Neural cell (in vitro differentiated cells): ENCODE measurements around the gene ECE1. TPM values are rescaled to one million over a fixed set of nuclear protein-coding genes. Genes with fewer than 3 reads are reported as not detected.

Source experiments
- H2AFZ ChIP-seq: fragments of 200-600, 300-800 bp; sonication (generic), shearing (Covaris generic); 2 replicates; pipeline ENCODE4 v1.6.0; 2014; ENCODE audit warnings: low read depth, mild to moderate bottlenecking, antibody characterized with exemption, low read length, moderate library complexity
- H3F3A ChIP-seq: fragments of 200-600 bp; shearing (Covaris generic); 2 replicates; pipeline ENCODE4 v1.6.1; 2016; ENCODE audit warnings: mild to moderate bottlenecking, moderate library complexity, mixed read lengths, antibody characterized with exemption, low read length; ENCODE audit not compliant: insufficient read depth, poor library complexity, severe bottlenecking
- H3K27ac ChIP-seq: fragments of 200-600, 300-800 bp; sonication (generic), shearing (Covaris generic); 2 replicates; pipeline ENCODE4 v1.5.1; 2014; ENCODE audit warnings: mild to moderate bottlenecking, low read length, moderate library complexity
- H3K27me3 ChIP-seq: fragments of 300-800, 200-600 bp; sonication (generic), shearing (Covaris generic); 2 replicates; pipeline ENCODE4 v1.6.0; 2014; ENCODE audit warnings: mild to moderate bottlenecking, low read depth, low read length, moderate library complexity; ENCODE audit not compliant: insufficient read depth
- H3K36me3 ChIP-seq: fragments of 300-800, 200-600 bp; sonication (generic), shearing (Covaris generic); 2 replicates; pipeline ENCODE4 v1.5.1; 2014; ENCODE audit warnings: mild to moderate bottlenecking, antibody characterized with exemption, low read length, moderate library complexity; ENCODE audit not compliant: insufficient read depth
- H3K4me2 ChIP-seq: fragments of 300-800, 200-600 bp; sonication (generic), shearing (Covaris generic); 2 replicates; pipeline ENCODE4 v1.6.0; 2014; ENCODE audit warnings: mild to moderate bottlenecking, low read length
- H3K4me3 ChIP-seq: fragments of 300-800, 200-600 bp; sonication (generic), shearing (Covaris generic); 2 replicates; pipeline ENCODE4 v1.5.1; 2014; ENCODE audit warnings: mild to moderate bottlenecking, low read length, moderate library complexity
- H3K79me2 ChIP-seq: fragments of 200-600 bp; shearing (Covaris generic); replicated peaks from 2 replicates; pipeline ENCODE4 v1.6.0; 2014; ENCODE audit warnings: mild to moderate bottlenecking, low read length, moderate library complexity; ENCODE audit not compliant: insufficient read depth
- H3K9ac ChIP-seq: fragments of 300-800, 200-600 bp; sonication (generic), shearing (Covaris generic); 2 replicates; pipeline ENCODE4 v1.6.1; 2016; ENCODE audit warnings: mild to moderate bottlenecking, low read length, mixed read lengths
- H3K9me2 ChIP-seq: fragments of 200-600 bp; shearing (Covaris generic); 2 replicates; pipeline ENCODE4 v1.6.1; 2016; ENCODE audit warnings: mild to moderate bottlenecking, low read length, mixed read lengths; ENCODE audit not compliant: insufficient read depth
- H3K9me3 ChIP-seq: fragments of 200-600, 300-800 bp; sonication (generic), shearing (Covaris generic); 2 replicates; pipeline ENCODE4 v1.6.1; 2016; ENCODE audit warnings: mild to moderate bottlenecking, mixed run types, low read length, moderate library complexity, mixed read lengths
- H4K20me1 ChIP-seq: fragments of 200-600 bp; shearing (Covaris generic); 2 replicates; pipeline ENCODE4 v1.6.1; 2016; ENCODE audit warnings: mild to moderate bottlenecking, mixed run types; ENCODE audit not compliant: insufficient read depth
- EP300 ChIP-seq: fragments of 450-650 bp; conservative IDR thresholded peaks from 2 replicates; pipeline ENCODE4 v1.6.1; 2014; ENCODE audit warnings: antibody characterized with exemption, mild to moderate bottlenecking, moderate library complexity; ENCODE audit not compliant: poor library complexity, severe bottlenecking
- EZH2 ChIP-seq: fragments of 200-600, 300-800 bp; shearing (Covaris generic), sonication (generic); IDR thresholded peaks from 2 replicates; pipeline ENCODE4 v1.6.1; 2014; ENCODE audit warnings: antibody characterized with exemption, low read length, borderline replicate concordance, mild to moderate bottlenecking; ENCODE audit not compliant: insufficient read depth, poor library complexity, severe bottlenecking
- MXI1 ChIP-seq: fragments of 450-650 bp; conservative IDR thresholded peaks from 2 replicates; pipeline ENCODE4 v1.6.1; 2014; ENCODE audit warnings: antibody characterized with exemption, mild to moderate bottlenecking; ENCODE audit not compliant: poor library complexity, severe bottlenecking
- POLR2AphosphoS5 ChIP-seq: IDR thresholded peaks from 2 replicates; pipeline ENCODE4 v1.6.1; 2012
- RAD21 ChIP-seq: fragments of 450-650 bp; conservative IDR thresholded peaks from 2 replicates; pipeline ENCODE4 v1.6.1; 2014; ENCODE audit warnings: antibody characterized with exemption, mild to moderate bottlenecking, moderate library complexity
- SMC3 ChIP-seq: fragments of 450-650 bp; conservative IDR thresholded peaks from 2 replicates; pipeline ENCODE4 v1.6.1; 2014; ENCODE audit warnings: antibody characterized with exemption, mild to moderate bottlenecking, moderate library complexity; ENCODE audit not compliant: poor library complexity
- TAF1 ChIP-seq: IDR thresholded peaks from 2 replicates; pipeline ENCODE4 v1.6.1; 2012; ENCODE audit warnings: low read depth
- polyA plus RNA-seq: library from polyadenylated mRNA; depleted of rRNA; stranded (reverse); fragments of >200 nt; gene quantifications from 2 replicates; pipeline ENCODE4 v1.2.3, GENCODE V29; 2014
- TF ChIP-seq, protein P1 (sequence below): IDR thresholded peaks from 2 replicates; pipeline ENCODE4 v1.6.1; 2012; ENCODE audit warnings: borderline replicate concordance
- TF ChIP-seq, protein P2 (sequence below): fragments of 450-650 bp; IDR thresholded peaks from 2 replicates; pipeline ENCODE4 v1.5.1; 2014; ENCODE audit warnings: antibody characterized with exemption, mild to moderate bottlenecking, moderate library complexity; ENCODE audit not compliant: poor library complexity, severe bottlenecking

ECE1 gene
- polyA plus RNA-seq, 1 donor from 2014 or later, result 7.8 TPM

DNA sequence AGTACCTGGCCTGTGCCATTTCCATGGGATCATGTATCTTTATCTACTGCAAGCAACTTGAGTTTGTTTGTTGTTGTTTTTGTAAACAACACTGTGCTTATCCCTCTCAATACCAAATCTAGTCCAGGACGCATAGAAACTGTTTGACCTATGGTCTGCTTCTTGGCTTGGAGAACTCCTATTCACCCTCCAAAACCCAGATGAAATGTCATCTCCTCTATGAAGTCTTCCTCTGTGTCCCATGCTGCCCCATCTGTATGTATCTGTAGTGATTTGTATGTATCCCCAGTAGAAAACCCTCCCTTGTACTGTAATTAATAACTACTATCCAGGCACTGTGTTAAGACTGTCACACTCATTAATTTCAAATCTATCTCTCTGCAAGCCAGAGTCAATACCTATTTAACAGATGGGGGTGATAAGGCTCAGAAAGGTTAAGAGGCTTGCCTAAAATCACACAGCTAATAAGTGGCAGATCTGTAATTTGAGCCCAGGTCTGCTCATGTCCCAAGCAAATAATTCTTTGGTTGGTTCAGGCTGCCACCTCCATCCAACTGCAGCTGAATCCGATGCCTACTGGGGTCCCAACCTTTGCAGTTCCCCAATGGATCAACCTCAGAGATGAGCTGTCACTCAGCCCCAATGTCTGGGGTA is 24.6 kb upstream of the ECE1 start:
- Histone ChIP-seq H3K27ac (no peak overlapping the region), H3K27me3 (no peaks in the 10 kb centered on the region), H3K9me2 (no peaks in the 10 kb centered on the region), H3K9me3 (no peaks in the 10 kb centered on the region), H3K4me2 (no peak overlapping the region), H3K36me3 (no peaks in the 10 kb centered on the region), H2AFZ (no peak overlapping the region), H4K20me1 (no peaks in the 10 kb centered on the region), H3F3A (no peaks in the 10 kb centered on the region), H3K9ac (no peak overlapping the region), H3K79me2 (no peaks in the 10 kb centered on the region), H3K4me3 (no peak overlapping the region)
- TF ChIP-seq, protein P1, sequence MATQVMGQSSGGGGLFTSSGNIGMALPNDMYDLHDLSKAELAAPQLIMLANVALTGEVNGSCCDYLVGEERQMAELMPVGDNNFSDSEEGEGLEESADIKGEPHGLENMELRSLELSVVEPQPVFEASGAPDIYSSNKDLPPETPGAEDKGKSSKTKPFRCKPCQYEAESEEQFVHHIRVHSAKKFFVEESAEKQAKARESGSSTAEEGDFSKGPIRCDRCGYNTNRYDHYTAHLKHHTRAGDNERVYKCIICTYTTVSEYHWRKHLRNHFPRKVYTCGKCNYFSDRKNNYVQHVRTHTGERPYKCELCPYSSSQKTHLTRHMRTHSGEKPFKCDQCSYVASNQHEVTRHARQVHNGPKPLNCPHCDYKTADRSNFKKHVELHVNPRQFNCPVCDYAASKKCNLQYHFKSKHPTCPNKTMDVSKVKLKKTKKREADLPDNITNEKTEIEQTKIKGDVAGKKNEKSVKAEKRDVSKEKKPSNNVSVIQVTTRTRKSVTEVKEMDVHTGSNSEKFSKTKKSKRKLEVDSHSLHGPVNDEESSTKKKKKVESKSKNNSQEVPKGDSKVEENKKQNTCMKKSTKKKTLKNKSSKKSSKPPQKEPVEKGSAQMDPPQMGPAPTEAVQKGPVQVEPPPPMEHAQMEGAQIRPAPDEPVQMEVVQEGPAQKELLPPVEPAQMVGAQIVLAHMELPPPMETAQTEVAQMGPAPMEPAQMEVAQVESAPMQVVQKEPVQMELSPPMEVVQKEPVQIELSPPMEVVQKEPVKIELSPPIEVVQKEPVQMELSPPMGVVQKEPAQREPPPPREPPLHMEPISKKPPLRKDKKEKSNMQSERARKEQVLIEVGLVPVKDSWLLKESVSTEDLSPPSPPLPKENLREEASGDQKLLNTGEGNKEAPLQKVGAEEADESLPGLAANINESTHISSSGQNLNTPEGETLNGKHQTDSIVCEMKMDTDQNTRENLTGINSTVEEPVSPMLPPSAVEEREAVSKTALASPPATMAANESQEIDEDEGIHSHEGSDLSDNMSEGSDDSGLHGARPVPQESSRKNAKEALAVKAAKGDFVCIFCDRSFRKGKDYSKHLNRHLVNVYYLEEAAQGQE, result no peak
- TF ChIP-seq POLR2AphosphoS5, result no peak
- no peak for TF ChIP-seq TAF1
- TF ChIP-seq, protein P2, sequence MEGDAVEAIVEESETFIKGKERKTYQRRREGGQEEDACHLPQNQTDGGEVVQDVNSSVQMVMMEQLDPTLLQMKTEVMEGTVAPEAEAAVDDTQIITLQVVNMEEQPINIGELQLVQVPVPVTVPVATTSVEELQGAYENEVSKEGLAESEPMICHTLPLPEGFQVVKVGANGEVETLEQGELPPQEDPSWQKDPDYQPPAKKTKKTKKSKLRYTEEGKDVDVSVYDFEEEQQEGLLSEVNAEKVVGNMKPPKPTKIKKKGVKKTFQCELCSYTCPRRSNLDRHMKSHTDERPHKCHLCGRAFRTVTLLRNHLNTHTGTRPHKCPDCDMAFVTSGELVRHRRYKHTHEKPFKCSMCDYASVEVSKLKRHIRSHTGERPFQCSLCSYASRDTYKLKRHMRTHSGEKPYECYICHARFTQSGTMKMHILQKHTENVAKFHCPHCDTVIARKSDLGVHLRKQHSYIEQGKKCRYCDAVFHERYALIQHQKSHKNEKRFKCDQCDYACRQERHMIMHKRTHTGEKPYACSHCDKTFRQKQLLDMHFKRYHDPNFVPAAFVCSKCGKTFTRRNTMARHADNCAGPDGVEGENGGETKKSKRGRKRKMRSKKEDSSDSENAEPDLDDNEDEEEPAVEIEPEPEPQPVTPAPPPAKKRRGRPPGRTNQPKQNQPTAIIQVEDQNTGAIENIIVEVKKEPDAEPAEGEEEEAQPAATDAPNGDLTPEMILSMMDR, result no peak
- TF ChIP-seq MXI1, result no peak
- TF ChIP-seq EP300, result no peak
- TF ChIP-seq SMC3, result no peak
- TF ChIP-seq EZH2, result no peak
- no peak for TF ChIP-seq RAD21

DNA sequence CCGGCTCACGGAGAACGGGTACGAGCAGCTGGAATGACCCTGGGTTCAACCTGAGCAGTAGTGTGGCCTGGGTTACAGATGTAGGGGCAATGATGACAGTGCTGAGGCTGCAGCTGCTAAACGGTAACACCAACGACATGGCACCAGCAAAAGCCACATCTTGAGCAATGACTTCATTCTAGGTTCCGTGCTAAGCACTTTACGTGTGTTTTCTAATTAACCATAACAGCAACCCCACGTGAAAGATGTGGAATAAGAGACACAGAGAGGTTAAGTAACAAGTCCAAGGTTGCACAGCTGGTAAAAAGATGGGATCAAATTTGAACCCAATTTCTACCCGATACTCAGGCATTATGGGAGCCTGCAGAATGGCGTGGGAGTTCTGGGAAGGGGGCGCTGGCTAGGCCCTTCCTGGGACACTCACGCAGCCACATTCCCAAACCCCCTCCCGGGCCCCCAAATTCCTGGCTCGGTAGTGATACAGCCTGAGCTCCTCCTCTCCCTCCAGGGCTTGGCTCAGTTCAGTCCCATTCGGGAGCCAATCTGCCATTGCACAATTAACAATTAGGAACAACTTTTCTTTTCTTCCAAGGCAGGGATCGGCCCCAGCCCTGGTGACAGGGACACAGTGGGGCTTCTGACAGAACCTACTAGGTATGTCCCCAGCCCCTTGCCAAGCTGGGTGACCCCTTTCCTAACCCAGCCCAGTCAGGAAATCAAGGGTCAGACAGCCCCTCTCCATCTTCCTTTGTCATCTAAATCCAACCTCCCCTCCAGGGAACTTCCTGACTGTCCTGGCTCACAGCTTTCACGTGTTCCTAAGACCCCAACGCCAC is 23.8 kb upstream of the ECE1 start:
- H3K9me2 ChIP-seq, result no peaks in the 10 kb centered on the region
- no peak overlapping the region for H3K9ac ChIP-seq
- TF ChIP-seq MXI1 (no peak), EP300 (no peak), TAF1 (no peak), POLR2AphosphoS5 (no peak), SMC3 (no peak), RAD21 (no peak), EZH2 (no peak)
- TF ChIP-seq, protein P1, result no peak
- TF ChIP-seq, protein P2, result no peak
- H3F3A ChIP-seq, result no peaks in the 10 kb centered on the region
- no peak overlapping the region for H2AFZ ChIP-seq
- H3K4me2 ChIP-seq, result no peak overlapping the region
- H3K27me3 ChIP-seq, result no peaks in the 10 kb centered on the region
- H3K36me3 ChIP-seq, result no peaks in the 10 kb centered on the region
- no peaks in the 10 kb centered on the region for H3K9me3 ChIP-seq
- H3K27ac ChIP-seq, result no peak overlapping the region
- no peaks in the 10 kb centered on the region for H3K79me2 ChIP-seq
- H4K20me1 ChIP-seq, result no peaks in the 10 kb centered on the region
- H3K4me3 ChIP-seq, result no peak overlapping the region
